ENCODE measurements around the gene AQP2.

Gene AQP2, protein sequence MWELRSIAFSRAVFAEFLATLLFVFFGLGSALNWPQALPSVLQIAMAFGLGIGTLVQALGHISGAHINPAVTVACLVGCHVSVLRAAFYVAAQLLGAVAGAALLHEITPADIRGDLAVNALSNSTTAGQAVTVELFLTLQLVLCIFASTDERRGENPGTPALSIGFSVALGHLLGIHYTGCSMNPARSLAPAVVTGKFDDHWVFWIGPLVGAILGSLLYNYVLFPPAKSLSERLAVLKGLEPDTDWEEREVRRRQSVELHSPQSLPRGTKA

GRCh38 chr12:49950273-49951251 is at the start of gene AQP2:
AQP2 (plus strand) TSS chr12:49950737; CDS start chr12:49950831, 94 bp downstream.
- DNase-seq (ENCODE audit: low read depth): no peak

DNA sequence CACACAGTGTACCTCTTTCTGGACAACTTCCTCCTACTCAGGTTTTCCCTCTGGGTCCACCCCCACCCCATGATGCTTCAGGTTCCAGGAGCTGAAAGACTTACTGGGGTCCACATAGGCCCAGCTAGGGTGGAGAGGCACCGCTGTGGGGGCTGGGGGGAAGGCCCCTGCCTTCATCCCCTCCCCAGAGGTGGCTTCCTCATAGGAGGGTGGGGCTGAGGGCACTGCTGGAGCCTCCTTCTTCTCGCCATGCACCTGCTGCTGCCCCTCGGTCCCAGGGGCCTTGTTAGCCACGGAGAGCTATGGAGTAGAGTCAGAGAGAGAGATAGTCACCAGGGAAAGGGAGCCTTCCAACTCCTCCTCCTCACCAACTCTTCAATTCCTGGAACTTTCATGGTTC is 49.5 kb upstream of the AQP2 start:
- DNase-seq (ENCODE audit: low read depth): no peak

DNA sequence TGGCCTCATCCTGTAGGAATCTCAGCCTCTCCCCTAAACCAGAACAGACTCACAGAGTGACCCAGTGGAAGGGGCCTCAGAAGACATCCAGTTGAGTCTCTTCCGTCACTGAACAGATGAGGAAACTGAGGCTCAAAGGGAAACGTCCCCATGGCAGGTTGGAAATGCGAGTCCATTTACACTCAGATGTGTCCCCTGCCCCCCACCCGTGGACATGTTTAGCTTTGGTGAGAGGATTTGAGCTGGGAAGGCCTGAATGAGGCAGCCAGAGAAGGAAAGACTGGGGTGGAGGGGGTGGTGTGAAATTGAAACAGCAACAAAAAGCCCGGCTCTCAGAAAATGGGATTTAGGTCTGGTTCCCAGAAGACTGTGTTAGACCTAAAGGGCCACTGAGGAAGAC is 48.6 kb upstream of the AQP2 start:
- no peak for DNase-seq (ENCODE audit: low read depth)

GRCh38 chr12:49902399-49903350 is 47.9 kb upstream of the AQP2 start:
- no peak for DNase-seq (ENCODE audit: low read depth)

- no peak for DNase-seq (ENCODE audit: low read depth)
These were observed 47.2 kb upstream of the AQP2 start for GRCh38 chr12:49903351-49903699.

- DNase-seq (ENCODE audit: low read depth): peak; percentile 19
These were observed 46.7 kb upstream of the AQP2 start, which contains the start of gene FAIM2 for GRCh38 chr12:49903700-49904423. FAIM2 (minus strand) TSS chr12:49903900; CDS start chr12:49903792, 108 bp downstream.

GRCh38 chr12:49904601-49905000 is 45.9 kb upstream of the AQP2 start:
- DNase-seq (ENCODE audit: low read depth): no peak

DNA sequence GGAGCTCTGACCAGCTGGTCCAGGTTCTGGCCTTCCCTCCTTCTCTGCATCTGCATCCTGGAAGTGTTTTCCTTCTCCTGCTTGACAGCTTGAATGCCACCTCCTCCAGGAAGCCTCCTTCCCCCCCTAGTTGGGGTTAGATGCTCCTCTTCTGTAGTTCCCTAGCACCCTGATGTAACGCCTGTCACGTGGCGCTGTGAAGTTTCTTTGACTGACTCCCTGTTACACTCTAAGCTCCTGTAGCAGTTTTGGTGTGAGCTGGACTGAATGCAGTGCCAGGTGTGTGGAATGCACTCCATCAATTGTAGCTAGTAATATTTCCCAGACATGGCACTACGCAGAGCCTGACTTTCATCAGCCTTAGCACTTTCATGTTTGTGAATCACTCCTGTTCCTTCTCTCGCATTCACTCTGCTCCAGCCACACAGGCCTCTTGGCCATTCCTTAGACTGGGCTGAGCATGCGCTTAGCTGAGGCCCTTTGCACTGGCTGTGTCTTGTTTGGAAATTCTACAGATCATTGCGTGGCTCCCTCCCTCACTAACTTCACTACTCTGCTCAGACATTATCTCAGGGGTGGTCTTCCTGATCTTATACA is 44.7 kb upstream of the AQP2 start:
- DNase-seq (ENCODE audit: low read depth): no peak

GRCh38 chr12:49907352-49907751 is 43.2 kb upstream of the AQP2 start:
- no peak for DNase-seq (ENCODE audit: low read depth)

DNA sequence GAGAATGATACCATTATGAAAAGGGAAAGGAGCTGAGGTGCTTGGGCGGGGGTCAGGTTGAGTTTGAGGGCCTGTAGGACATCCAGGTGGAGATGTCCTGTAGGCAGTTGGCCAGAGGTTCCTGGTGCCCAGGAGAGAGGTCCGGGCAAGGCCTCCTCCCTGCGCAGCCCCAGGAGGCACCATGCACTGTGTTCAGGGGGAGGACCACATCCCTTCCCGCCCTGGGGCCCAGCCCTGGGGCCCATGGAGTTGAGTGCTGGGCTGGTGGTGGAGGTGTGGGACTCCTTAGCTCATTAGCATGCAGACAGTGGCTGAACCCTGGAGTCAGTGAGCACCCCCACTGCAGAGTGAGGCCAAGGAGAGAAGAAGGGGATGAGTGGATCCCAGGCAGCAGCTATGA is 41.2 kb upstream of the AQP2 start:
- DNase-seq (ENCODE audit: low read depth): no peak

DNA sequence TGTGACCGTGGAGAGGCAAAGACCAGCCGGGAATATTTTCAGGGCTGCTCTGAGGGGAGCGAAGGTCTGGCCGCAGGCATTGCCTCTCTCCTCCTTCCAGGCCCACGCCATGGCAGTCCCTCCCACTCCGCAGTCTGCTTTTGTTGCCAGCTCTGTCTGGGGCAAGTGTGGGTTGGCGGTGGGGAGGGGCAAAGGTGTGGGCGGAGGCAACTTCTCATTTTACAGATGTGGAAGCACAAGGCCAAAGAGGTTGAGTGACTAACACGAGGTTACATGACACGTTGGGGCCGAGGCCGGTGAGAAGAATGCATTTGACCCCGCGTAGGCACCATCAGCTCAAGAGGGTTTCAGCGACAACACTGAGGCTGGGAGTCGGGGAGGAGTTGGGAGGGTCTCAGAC is 40.7 kb upstream of the AQP2 start:
- no peak for DNase-seq (ENCODE audit: low read depth)

DNA sequence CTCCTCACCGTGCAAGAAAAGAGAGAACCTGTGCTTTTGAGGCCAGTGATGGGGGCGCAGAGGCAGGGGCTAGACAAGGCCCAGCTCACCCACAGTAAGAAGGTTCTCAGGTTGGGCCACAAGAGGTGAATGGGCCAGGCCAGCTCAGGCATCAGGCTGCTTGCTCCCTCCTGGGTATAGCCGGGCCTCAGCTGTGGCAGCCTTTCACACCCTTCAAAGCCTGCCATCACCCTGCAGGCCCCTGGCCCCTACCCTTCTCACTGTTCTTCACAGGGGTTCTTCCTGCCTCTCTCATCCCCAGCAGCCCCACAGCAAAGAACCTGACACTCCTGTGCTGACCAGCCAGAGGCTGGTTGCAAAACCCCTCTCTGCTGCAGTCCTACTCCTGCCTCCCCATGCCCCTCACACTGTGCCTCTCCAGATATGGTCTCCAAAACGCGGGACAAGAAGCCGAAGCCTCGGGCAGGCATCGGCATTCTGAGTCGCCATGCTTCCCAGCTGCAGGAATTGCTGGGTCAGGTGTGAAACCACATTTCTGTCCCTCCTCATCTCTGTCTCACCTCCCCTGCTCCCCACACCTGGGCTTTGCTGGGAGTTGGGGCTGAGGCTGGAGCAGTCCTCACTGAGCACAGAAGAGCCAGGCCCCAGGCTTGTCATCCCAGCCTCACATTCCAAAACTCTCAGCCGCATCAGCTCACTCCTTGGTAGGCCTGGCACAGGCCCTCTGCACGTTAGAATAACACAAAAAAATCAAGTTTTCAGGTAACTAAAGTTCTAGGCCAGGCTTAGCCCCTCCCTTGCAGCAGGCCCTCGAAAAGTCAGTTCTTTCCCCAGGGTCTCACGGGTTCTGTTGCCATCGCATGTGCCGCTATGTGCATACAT is 40.0 kb upstream of the AQP2 start:
- DNase-seq (ENCODE audit: low read depth): no peak

DNA sequence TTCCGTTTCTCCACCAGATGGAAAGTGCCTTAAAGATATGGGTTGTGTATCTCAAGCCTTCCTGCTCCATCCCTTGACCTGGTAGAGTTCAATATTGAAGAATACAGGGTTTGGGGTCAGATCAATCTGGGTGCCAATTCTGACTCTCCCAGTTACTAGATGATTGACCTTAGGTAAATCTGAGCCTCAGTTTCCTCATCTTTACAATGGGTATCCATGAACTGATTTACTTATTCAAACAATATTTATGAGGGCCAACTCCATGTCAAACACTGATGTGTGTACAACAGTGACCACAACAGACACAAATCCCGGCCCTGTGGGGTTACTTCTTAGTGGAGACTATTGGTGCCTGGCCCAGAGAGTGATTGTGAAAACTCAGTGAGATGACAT is 39.3 kb upstream of the AQP2 start:
- no peak for DNase-seq (ENCODE audit: low read depth)

- no peak for DNase-seq (ENCODE audit: low read depth)
These were observed 37.9 kb upstream of the AQP2 start for GRCh38 chr12:49912345-49913255.

- DNase-seq (ENCODE audit: low read depth): no peak
These were observed 34.2 kb upstream of the AQP2 start for GRCh38 chr12:49916129-49916919.

DNA sequence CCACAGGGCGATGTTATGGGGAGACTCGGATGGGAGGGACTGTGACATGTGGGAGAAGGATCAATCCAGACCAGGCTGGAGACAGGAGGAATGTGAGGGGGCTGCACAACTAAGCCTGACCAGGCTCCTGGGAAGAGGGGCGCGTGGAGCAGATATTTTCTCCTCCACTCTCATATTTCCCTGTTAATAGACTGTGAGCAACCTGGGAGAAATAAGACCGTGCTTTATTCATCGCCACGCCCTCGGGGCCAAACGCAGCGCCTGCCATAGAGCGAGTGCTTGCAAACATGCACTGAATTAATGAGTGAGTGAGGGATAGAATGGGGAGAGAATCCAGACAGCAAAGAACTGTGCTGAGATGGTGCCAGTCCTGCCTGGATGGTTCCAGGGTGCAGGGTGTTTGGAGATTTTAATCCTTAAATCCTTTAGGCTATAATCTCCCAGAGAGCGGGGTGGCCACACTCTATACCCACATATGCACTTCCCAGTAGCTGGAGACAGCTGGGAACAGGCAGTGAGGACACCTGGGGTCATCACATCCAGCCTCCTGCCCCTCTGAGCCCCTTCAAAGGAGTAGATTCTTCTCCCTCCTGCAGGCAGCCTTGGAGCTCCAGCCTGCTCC is 33.3 kb upstream of the AQP2 start:
- DNase-seq (ENCODE audit: low read depth): no peak

DNA sequence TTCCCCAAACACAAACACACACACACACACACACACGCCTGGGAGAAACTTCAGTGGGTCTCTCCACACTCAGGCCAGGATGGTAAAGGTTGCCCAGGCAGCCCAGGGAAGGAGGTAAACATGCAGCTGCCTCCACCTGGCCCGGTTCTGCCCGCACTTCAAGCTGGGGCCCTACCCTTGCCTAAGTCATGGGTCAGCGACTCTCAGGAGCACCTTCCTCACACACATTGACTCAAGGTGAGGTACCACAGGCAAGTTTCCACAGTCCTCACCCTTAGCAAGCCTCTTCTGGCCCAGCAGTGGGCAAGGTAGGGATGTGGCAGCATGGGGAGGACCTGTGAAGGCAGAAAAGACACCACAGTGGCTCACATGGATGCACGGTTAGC is 32.8 kb upstream of the AQP2 start:
- no peak for DNase-seq (ENCODE audit: low read depth)
